ENCODE measurements around the gene DYNLT1. TPM values are rescaled to one million over a fixed set of nuclear protein-coding genes. Genes with fewer than 3 reads are reported as not detected.
"Not testable (repeated sequence)": the region's sequence is repeated elsewhere in the genome, so short reads cannot be mapped to it uniquely, and the experiment has no call there.

The DYNLT1 gene
- total RNA-seq, 4 donors from 2014 or later, result 93.8 to 190 (median 146) TPM

- no peaks in the 10 kb centered on the region for H3K9me3 ChIP-seq
- DNase-seq, result no peak
- peak overlapping the region in 3 of 4 donors; percentile 4 to 61 (median 55) for H3K27ac ChIP-seq
Measured at GRCh38 chr6:158662954-158663624, 18.5 kb upstream of the DYNLT1 start.

DNA sequence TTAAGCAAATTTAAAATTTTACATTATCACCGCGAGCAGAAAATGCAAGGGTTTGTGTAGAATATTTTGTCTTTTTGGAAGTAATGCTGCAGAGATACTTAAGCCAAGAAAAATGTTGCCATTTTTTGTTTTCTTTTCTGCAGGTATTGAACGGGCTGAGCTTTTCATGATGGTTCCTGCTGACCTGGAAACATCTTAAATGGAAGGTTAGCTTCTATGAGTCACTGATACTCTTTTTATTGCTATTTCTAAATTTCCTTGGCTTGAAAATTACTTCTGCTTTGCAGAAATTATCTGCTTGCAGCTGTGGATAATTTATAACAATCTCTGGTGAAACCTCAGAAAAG, 18.0 kb upstream of the DYNLT1 start:
- Histone ChIP-seq H3K4me3 (no peak overlapping the region), H3K27me3 (no peaks in the 10 kb centered on the region), H3K4me1 (peaks cover 0 to 16% (median 0%) of the 10 kb centered on the region in 4 donors), H3K27ac (peak overlapping the region in 1 of 4 donors; percentile 55), H3K36me3 (no peaks in the 10 kb centered on the region), H3K9me3 (no peaks in the 10 kb centered on the region)
- DNase-seq, result no peak
- TF ChIP-seq POLR2A (IDR thresholded peaks at IDR 0.05), result no peak
- no peak for TF ChIP-seq CTCF (IDR thresholded peaks at IDR 0.05)

More at GRCh38 chr6:158662954-158663624, 18.5 kb upstream of the DYNLT1 start:
- TF ChIP-seq CTCF (IDR thresholded peaks at IDR 0.05) (no peak), POLR2A (IDR thresholded peaks at IDR 0.05) (no peak)
- Histone ChIP-seq H3K4me3 (peak overlapping the region in 1 of 4 donors; percentile 6), H3K27me3 (no peaks in the 10 kb centered on the region), H3K4me1 (peaks cover 0 to 16% (median 0%) of the 10 kb centered on the region in 4 donors), H3K36me3 (no peaks in the 10 kb centered on the region)

- Histone ChIP-seq H3K27me3 (no peaks in the 10 kb centered on the region), H3K36me3 (no peaks in the 10 kb centered on the region), H3K9me3 (no peaks in the 10 kb centered on the region), H3K27ac (no peak overlapping the region), H3K4me1 (peaks cover 0 to 16% (median 0%) of the 10 kb centered on the region in 4 donors), H3K4me3 (no peak overlapping the region)
- TF ChIP-seq CTCF (IDR thresholded peaks at IDR 0.05) (peak in 1 of 6 experiments; percentile 8), POLR2A (IDR thresholded peaks at IDR 0.05) (no peak)
- DNase-seq, result peak in 1 of 3 donors; percentile 31
Measured at GRCh38 chr6:158661156-158661685, 16.7 kb upstream of the DYNLT1 start.

- no peak overlapping the region for H3K4me3 ChIP-seq
- H3K27ac ChIP-seq, result peak overlapping the region in 2 of 4 donors; percentile 20 to 59
- TF ChIP-seq POLR2A (IDR thresholded peaks at IDR 0.05) (no peak), CTCF (IDR thresholded peaks at IDR 0.05) (peak; percentile 38 to 79 (median 58))
- peaks cover 0 to 23% (median 0%) of the 10 kb centered on the region in 4 donors for H3K4me1 ChIP-seq
- DNase-seq, result peak in 2 of 3 donors; percentile 59 to 77
- H3K27me3 ChIP-seq, result no peaks in the 10 kb centered on the region
- no peaks in the 10 kb centered on the region for H3K36me3 ChIP-seq
- H3K9me3 ChIP-seq, result no peaks in the 10 kb centered on the region
Measured at GRCh38 chr6:158660333-158660754, 15.8 kb upstream of the DYNLT1 start.

- peaks cover 0 to 20% (median 7%) of the 10 kb centered on the region in 4 donors for H3K4me1 ChIP-seq
- not testable (repeated sequence) for H3K9me3 ChIP-seq, H3K4me3 ChIP-seq, H3K27ac ChIP-seq, H3K27me3 ChIP-seq, H3K36me3 ChIP-seq
- DNase-seq, result peak; percentile 15 to 78 (median 65)
Measured at GRCh38 chr6:158656986-158657385, 12.4 kb upstream of the DYNLT1 start.

All from Peyer's patch (tissue), 4 donors.